CD4-positive, alpha-beta T cell (primary cell): ENCODE data around the gene FCRLA. TPM values are rescaled to one million over a fixed set of nuclear protein-coding genes. Genes with fewer than 3 reads are reported as not detected.

Experiments used
- ATAC-seq: fragments of 200-7000 bp; cut with Tn5 transposase; one replicate; pipeline ENCODE4 v1.10.0; 2022; ENCODE audit warnings: mild to moderate bottlenecking; ENCODE audit not compliant: poor library complexity
- CTCF ChIA-PET: fragments of 350-600 bp; sonication (Branson Sonifier 250); formaldehyde crosslinking; loops from one replicate; lab custom pipeline; 2021; ENCODE audit warnings: antibody characterized with exemption, inconsistent platforms; lab: Charles Lee
- POLR2A ChIA-PET: fragments of 350-600 bp; sonication (Branson Sonifier 250); formaldehyde crosslinking; loops from one replicate; lab custom pipeline; 2021; ENCODE audit warnings: antibody characterized with exemption, inconsistent platforms; lab: Charles Lee
- DNase-seq, 14 experiments: peaks; one replicate each; pipeline ENCODE4 v3.0.0-alpha.2; 2013 to 2020; ENCODE audit warnings: mixed read lengths in 2 of 14
- H3K27ac ChIP-seq, 2 donors: one replicate each; pipeline versions ENCODE4 v1.5.1 to v1.7.0; 2013; ENCODE audit warnings: low read length in 2 of 2, low read depth in 1 of 2, mild to moderate bottlenecking in 1 of 2
- H3K27me3 ChIP-seq, 2 experiments: 1 replicate in 1 of 2; 2 replicates in 1 of 2; pipeline versions ENCODE4 v1.6.1 to v1.7.0; 2013; ENCODE audit warnings: low read length in 2 of 2, control low read depth in 1 of 2, mild to moderate bottlenecking in 1 of 2, moderate library complexity in 1 of 2; ENCODE audit not compliant: insufficient read depth in 2 of 2, control insufficient read depth in 1 of 2
- H3K36me3 ChIP-seq: one replicate; pipeline ENCODE4 v1.6.1; 2013; ENCODE audit warnings: low read length, control low read depth; ENCODE audit not compliant: insufficient read depth
- H3K4me1 ChIP-seq: one replicate; pipeline ENCODE4 v1.6.1; 2013; ENCODE audit warnings: low read length, control low read depth; ENCODE audit not compliant: insufficient read depth
- H3K4me3 ChIP-seq: one replicate; pipeline ENCODE4 v1.5.1; 2013; ENCODE audit warnings: mild to moderate bottlenecking, low read length, moderate library complexity
- H3K9me3 ChIP-seq, 2 experiments: 1 replicate in 1 of 2; 2 replicates in 1 of 2; pipeline versions ENCODE4 v1.6.1 to v1.7.0; 2013; ENCODE audit warnings: low read length in 2 of 2, mild to moderate bottlenecking in 2 of 2, control low read depth in 1 of 2, moderate library complexity in 1 of 2; ENCODE audit not compliant: control insufficient read depth in 1 of 2, insufficient read depth in 1 of 2
- H3K27ac Mint-ChIP-seq: one replicate; pipeline ENCODE4 v1.8.0; 2020; ENCODE audit warnings: mixed read lengths
- H3K27me3 Mint-ChIP-seq: one replicate; pipeline ENCODE4 v1.8.0; 2021; ENCODE audit warnings: mixed read lengths
- H3K36me3 Mint-ChIP-seq: one replicate; pipeline ENCODE4 v1.8.0; 2021; ENCODE audit warnings: low read depth, mixed read lengths
- H3K4me1 Mint-ChIP-seq: one replicate; pipeline ENCODE4 v1.8.0; 2021; ENCODE audit warnings: low read depth, mixed read lengths
- H3K4me3 Mint-ChIP-seq: one replicate; pipeline ENCODE4 v1.8.0; 2020; ENCODE audit warnings: mild to moderate bottlenecking, mixed read lengths
- H3K9me3 Mint-ChIP-seq: one replicate; pipeline ENCODE4 v1.8.0; 2020; ENCODE audit warnings: mixed read lengths
- CTCF ChIP-seq: fragments of 200-600 bp; IDR thresholded peaks from one replicate; pipeline ENCODE4 v1.8.0; 2022; ENCODE audit warnings: antibody characterized with exemption, mild to moderate bottlenecking
- intact Hi-C, 2 experiments: fragments of 100-400 bp; cut with DNase I in 1 of 2; cut with micrococcal nuclease in 1 of 2; formaldehyde crosslinking; loops; one replicate each; pipeline versions ENCODE4 v1.15.1 to v1.9.0; 2023 to 2025; cut with DNase I, micrococcal nuclease
- total RNA-seq, 174 experiments: library from RNA in 2 of 174; stranded (reverse) in 2 of 174; gene quantifications; one replicate each; pipeline ENCODE4 v1.2.3 and lab custom pipeline; 2021 to 2026

Gene FCRLA
- total RNA-seq, 2 experiments from 2014 or later = not detected

GRCh38 chr1:161726473-161727255 lies 19.6 kb downstream of the FCRLA start:
- CTCF ChIA-PET = interaction anchor here (1.2 to 2.2 kb wide), 3 partner anchors 10 to 15 kb away, joined by 3 to 11 read pairs (median 10); no protein-coding TSS in a partner anchor
- peak overlapping the region; percentile 12 for H3K27ac Mint-ChIP-seq
- POLR2A ChIA-PET = interaction anchor here (0.8 to 4.7 kb wide), 16 partner anchors 9 to 501 kb away, joined by 3 to 39 read pairs (median 4); partner anchors contain the start of genes DUSP12 and TOMM40L

DNA sequence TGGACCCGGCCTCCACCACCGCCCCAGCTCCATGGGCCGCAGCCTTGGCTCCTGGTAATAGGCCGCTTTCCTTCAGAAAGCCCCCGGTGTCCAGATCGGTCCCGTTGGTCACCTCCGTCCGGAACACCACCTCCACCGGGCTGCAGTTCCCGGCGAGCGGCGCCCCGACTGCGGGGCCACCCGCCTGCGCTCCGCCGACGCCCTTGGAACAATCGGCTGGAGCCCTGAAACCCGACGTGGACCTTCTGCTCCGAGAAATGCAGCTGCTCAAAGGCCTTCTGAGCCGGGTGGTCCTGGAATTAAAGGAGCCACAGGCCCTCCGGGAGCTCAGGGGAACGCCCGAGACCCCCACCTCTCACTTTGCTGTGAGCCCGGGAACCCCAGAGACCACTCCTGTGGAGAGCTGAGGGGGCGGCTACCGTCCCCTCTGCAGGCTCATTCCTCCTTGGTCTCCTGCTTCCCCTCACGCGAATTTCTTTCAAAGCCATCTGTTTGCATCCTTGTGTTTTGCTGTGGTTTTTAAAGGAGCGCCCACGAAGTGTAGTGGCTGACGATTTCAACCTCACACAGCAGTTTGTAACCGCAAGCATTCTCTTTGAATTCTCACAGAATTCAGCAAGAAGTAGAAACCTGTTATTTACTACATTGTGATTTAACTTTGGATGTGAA lies 20.4 kb downstream of the FCRLA start:
- Histone ChIP-seq H3K4me1 (peaks cover 33% of the 10 kb centered on the region), H3K36me3 (no peaks in the 10 kb centered on the region), H3K9me3 (no peaks in the 10 kb centered on the region), H3K4me3 (peak overlapping the region; percentile 80), H3K27me3 (peaks cover 0 to 3% of the 10 kb centered on the region in 2 experiments), H3K27ac (peak overlapping the region; percentile 40 to 60)
- ATAC-seq = peak; percentile 46
- Mint-ChIP-seq H3K9me3 (no peaks in the 10 kb centered on the region), H3K27me3 (peaks cover 21% of the 10 kb centered on the region), H3K36me3 (peaks cover 3% of the 10 kb centered on the region), H3K4me1 (peaks cover 37% of the 10 kb centered on the region), H3K27ac (peak overlapping the region; percentile 79), H3K4me3 (peak overlapping the region; percentile 94)
- intact Hi-C loops = loop anchor here in 1 of 2 experiments (2.0 kb wide), 1 partner anchor 13 kb away; no protein-coding TSS in a partner anchor
- POLR2A ChIA-PET = interaction anchor here (0.8 to 4.7 kb wide), 12 partner anchors 8 to 502 kb away, joined by 3 to 39 read pairs (median 4); partner anchors contain the start of genes DUSP12 and TOMM40L
- CTCF ChIA-PET = interaction anchor here (1.2 to 2.2 kb wide), 2 partner anchors 9 to 12 kb away, joined by 3 to 11 read pairs; no protein-coding TSS in a partner anchor
- DNase-seq = peak in 12 of 14 experiments; percentile 9 to 82 (median 26)
- TF ChIP-seq CTCF = no peak

More at GRCh38 chr1:161726473-161727255, 19.6 kb downstream of the FCRLA start:
- peaks cover 22% of the 10 kb centered on the region for H3K27me3 Mint-ChIP-seq
- Histone ChIP-seq H3K36me3 (no peaks in the 10 kb centered on the region), H3K4me1 (peaks cover 33% of the 10 kb centered on the region), H3K27me3 (peaks cover 0 to 3% of the 10 kb centered on the region in 2 experiments), H3K4me3 (peak overlapping the region; percentile 80), H3K9me3 (no peaks in the 10 kb centered on the region), H3K27ac (peak overlapping the region; percentile 40 to 60)
- H3K4me1 Mint-ChIP-seq = peaks cover 37% of the 10 kb centered on the region
- no peaks in the 10 kb centered on the region for H3K9me3 Mint-ChIP-seq
- peaks cover 3% of the 10 kb centered on the region for H3K36me3 Mint-ChIP-seq
- H3K4me3 Mint-ChIP-seq = peak overlapping the region; percentile 94
- ATAC-seq (peak; percentile 61), DNase-seq (peak; percentile 47 to 88 (median 67))
- TF ChIP-seq CTCF = no peak
- intact Hi-C loops = loop anchor here in 1 of 2 experiments (2.0 kb wide), 1 partner anchor 14 kb away; no protein-coding TSS in a partner anchor
